Trophoblast cell (in vitro differentiated cells and primary cell): ENCODE data around the gene ITGB1.

Source experiments
- DNase-seq, 2 donors: peaks; one replicate each; pipeline ENCODE4 v3.0.0-alpha.2; 2016
- H2AFZ ChIP-seq: 2 replicates; pipeline ENCODE4 v1.6.1; 2013; ENCODE audit warnings: low read length, moderate library complexity, mild to moderate bottlenecking; ENCODE audit not compliant: insufficient read depth, poor library complexity
- H2AK5ac ChIP-seq: 2 replicates; pipeline ENCODE4 v1.6.1; 2013; ENCODE audit warnings: mild to moderate bottlenecking, low read length
- H2BK120ac ChIP-seq: 2 replicates; pipeline ENCODE4 v1.6.1; 2013; ENCODE audit warnings: low read length, mild to moderate bottlenecking, moderate library complexity; ENCODE audit not compliant: insufficient read depth, poor library complexity
- H2BK12ac ChIP-seq: 2 replicates; pipeline ENCODE4 v1.6.1; 2013; ENCODE audit warnings: mild to moderate bottlenecking, low read length, moderate library complexity
- H2BK5ac ChIP-seq: 2 replicates; pipeline ENCODE4 v1.6.1; 2013; ENCODE audit warnings: low read length, low read depth, moderate library complexity, mild to moderate bottlenecking; ENCODE audit not compliant: poor library complexity
- H3K14ac ChIP-seq: 2 replicates; pipeline ENCODE4 v1.6.1; 2013; ENCODE audit warnings: mild to moderate bottlenecking, low read length
- H3K18ac ChIP-seq: 2 replicates; pipeline ENCODE4 v1.6.1; 2013; ENCODE audit warnings: mild to moderate bottlenecking, low read length
- H3K23ac ChIP-seq: 2 replicates; pipeline ENCODE4 v1.6.1; 2013; ENCODE audit warnings: low read length
- H3K27ac ChIP-seq: 2 replicates; pipeline ENCODE4 v1.5.1; 2013; ENCODE audit warnings: low read depth, mild to moderate bottlenecking, inconsistent platforms, low read length, moderate library complexity
- H3K27me3 ChIP-seq: 2 replicates; pipeline ENCODE4 v1.6.1; 2013; ENCODE audit warnings: inconsistent platforms, mild to moderate bottlenecking, low read length, moderate library complexity; ENCODE audit not compliant: insufficient read depth
- H3K36me3 ChIP-seq, 2 experiments: 1 replicate in 1 of 2; 2 replicates in 1 of 2; pipeline ENCODE4 v1.6.1; 2013; ENCODE audit warnings: low read length in 2 of 2, mild to moderate bottlenecking in 2 of 2, moderate library complexity in 1 of 2; ENCODE audit not compliant: insufficient read depth in 2 of 2, control insufficient read depth in 1 of 2
- H3K4ac ChIP-seq: 2 replicates; pipeline ENCODE4 v1.6.1; 2013; ENCODE audit warnings: low read depth, mild to moderate bottlenecking, low read length, moderate library complexity
- H3K4me1 ChIP-seq, 2 experiments: 1 replicate in 1 of 2; 2 replicates in 1 of 2; pipeline ENCODE4 v1.6.1; 2013; ENCODE audit warnings: low read length in 2 of 2, mild to moderate bottlenecking in 2 of 2, moderate library complexity in 1 of 2; ENCODE audit not compliant: insufficient read depth in 2 of 2, control insufficient read depth in 1 of 2
- H3K4me2 ChIP-seq: 2 replicates; pipeline ENCODE4 v1.6.1; 2013; ENCODE audit warnings: inconsistent platforms, mild to moderate bottlenecking, low read length, moderate library complexity
- H3K4me3 ChIP-seq: 2 replicates; pipeline ENCODE4 v1.5.1; 2013; ENCODE audit warnings: mild to moderate bottlenecking, low read depth, low read length, inconsistent platforms
- H3K79me1 ChIP-seq: one replicate; pipeline ENCODE4 v1.6.1; 2013; ENCODE audit warnings: low read length
- H3K79me2 ChIP-seq: 2 replicates; pipeline ENCODE4 v1.6.1; 2013; ENCODE audit warnings: low read length, mild to moderate bottlenecking; ENCODE audit not compliant: control insufficient read depth, insufficient read depth, poor library complexity
- H3K9ac ChIP-seq: 2 replicates; pipeline ENCODE4 v1.6.1; 2013; ENCODE audit warnings: mild to moderate bottlenecking, low read length
- H3K9me3 ChIP-seq: 2 replicates; pipeline ENCODE4 v1.6.1; 2013; ENCODE audit warnings: low read depth, mild to moderate bottlenecking, control low read depth, inconsistent platforms, low read length; ENCODE audit not compliant: insufficient read depth
- H4K12ac ChIP-seq: 2 replicates; pipeline ENCODE4 v1.6.1; 2013; ENCODE audit warnings: low read depth, mild to moderate bottlenecking, low read length, moderate library complexity
- H4K8ac ChIP-seq: 2 replicates; pipeline ENCODE4 v1.6.1; 2013; ENCODE audit warnings: low read depth, mild to moderate bottlenecking, low read length, moderate library complexity
- H4K91ac ChIP-seq: one replicate; pipeline ENCODE4 v1.6.1; 2013; ENCODE audit warnings: low read depth, mild to moderate bottlenecking, low read length, moderate library complexity
- WGBS: extraction: QIAGEN DNeasy Blood & Tissue Kit; methylation state at CpG from one replicate; pipeline ENCODE4 v1.1.7; 2013; ENCODE audit warnings: missing lambda C conversion rate; ENCODE audit not compliant: insufficient read length, insufficient coverage; ENCODE audit errors: extremely low coverage; 5-methylcytosine and 5-hydroxymethylcytosine counted together

The ITGB1 gene

GRCh38 chr10:32948451-32948850, 9.6 kb downstream of the ITGB1 start:
- H2BK120ac ChIP-seq = no peak overlapping the region
- no peaks in the 10 kb centered on the region for H3K9me3 ChIP-seq
- no peak overlapping the region for H2AK5ac ChIP-seq
- no peak overlapping the region for H4K12ac ChIP-seq
- peak overlapping the region; percentile 99 for H3K4ac ChIP-seq
- H3K79me1 ChIP-seq = peaks cover 5% of the 10 kb centered on the region
- no peak overlapping the region for H2AFZ ChIP-seq
- H3K27me3 ChIP-seq = no peaks in the 10 kb centered on the region
- no peak overlapping the region for H4K91ac ChIP-seq
- DNase-seq = no peak
- H3K9ac ChIP-seq = no peak overlapping the region
- no peak overlapping the region for H2BK5ac ChIP-seq
- no peak overlapping the region for H3K4me2 ChIP-seq
- no peak overlapping the region for H3K18ac ChIP-seq
- H3K36me3 ChIP-seq = peaks cover 4 to 5% of the 10 kb centered on the region in 2 experiments
- no peak overlapping the region for H3K4me3 ChIP-seq
- WGBS = no CpG with 5 or more reads among the region's 3 CpGs
- no peak overlapping the region for H3K23ac ChIP-seq
- no peak overlapping the region for H3K14ac ChIP-seq
- H3K27ac ChIP-seq = no peak overlapping the region
- peaks cover 12 to 21% of the 10 kb centered on the region in 2 experiments for H3K4me1 ChIP-seq
- H4K8ac ChIP-seq = no peak overlapping the region
- H3K79me2 ChIP-seq = peaks cover 23% of the 10 kb centered on the region
- no peak overlapping the region for H2BK12ac ChIP-seq

- H3K4me3 ChIP-seq = no peak overlapping the region
- no peak overlapping the region for H4K12ac ChIP-seq
- no peak overlapping the region for H3K23ac ChIP-seq
- no peak overlapping the region for H2AK5ac ChIP-seq
- H3K4ac ChIP-seq = no peak overlapping the region
- H4K91ac ChIP-seq = no peak overlapping the region
- H3K79me2 ChIP-seq = peaks cover 24% of the 10 kb centered on the region
- no peak overlapping the region for H3K9ac ChIP-seq
- WGBS = no CpG with 5 or more reads among the region's 5 CpGs
- H3K27ac ChIP-seq = no peak overlapping the region
- H3K27me3 ChIP-seq = no peaks in the 10 kb centered on the region
- no peak overlapping the region for H3K18ac ChIP-seq
- H2BK12ac ChIP-seq = no peak overlapping the region
- no peak overlapping the region for H3K14ac ChIP-seq
- peaks cover 16 to 23% of the 10 kb centered on the region in 2 experiments for H3K4me1 ChIP-seq
- H3K9me3 ChIP-seq = no peaks in the 10 kb centered on the region
- H2BK120ac ChIP-seq = no peak overlapping the region
- no peak overlapping the region for H4K8ac ChIP-seq
- no peak overlapping the region for H2AFZ ChIP-seq
- no peak overlapping the region for H3K4me2 ChIP-seq
- H3K79me1 ChIP-seq = peaks cover 5% of the 10 kb centered on the region
- no peak for DNase-seq
- no peak overlapping the region for H2BK5ac ChIP-seq
- peaks cover 3 to 5% of the 10 kb centered on the region in 2 experiments for H3K36me3 ChIP-seq
Measured at GRCh38 chr10:32947586-32947985, 10.4 kb downstream of the ITGB1 start.

GRCh38 chr10:32946108-32946507, 11.9 kb downstream of the ITGB1 start:
- Histone ChIP-seq H3K79me1 (peaks cover 5% of the 10 kb centered on the region), H3K18ac (no peak overlapping the region), H4K8ac (no peak overlapping the region), H3K9me3 (no peaks in the 10 kb centered on the region), H3K27me3 (no peaks in the 10 kb centered on the region), H3K36me3 (peaks cover 3 to 5% of the 10 kb centered on the region in 2 experiments), H3K14ac (no peak overlapping the region), H2AFZ (no peak overlapping the region), H3K4me1 (peaks cover 16 to 26% of the 10 kb centered on the region in 2 experiments), H3K4me2 (no peak overlapping the region), H3K23ac (no peak overlapping the region), H2BK12ac (no peak overlapping the region), H3K27ac (no peak overlapping the region), H3K79me2 (peaks cover 22% of the 10 kb centered on the region), H3K4ac (peak overlapping the region; percentile 81), H4K12ac (no peak overlapping the region), H3K4me3 (no peak overlapping the region), H4K91ac (no peak overlapping the region), H2AK5ac (no peak overlapping the region), H2BK120ac (no peak overlapping the region), H3K9ac (no peak overlapping the region), H2BK5ac (no peak overlapping the region)
- WGBS = no CpG with 5 or more reads among the region's 2 CpGs
- DNase-seq = no peak

GRCh38 chr10:32943854-32944661, 14.0 kb downstream of the ITGB1 start:
- H3K9me3 ChIP-seq = no peaks in the 10 kb centered on the region

More at GRCh38 chr10:32943854-32944661, 14.0 kb downstream of the ITGB1 start:
- no peak overlapping the region for H3K4me3 ChIP-seq
- no peak overlapping the region for H2BK5ac ChIP-seq
- DNase-seq = no peak
- H3K23ac ChIP-seq = no peak overlapping the region
- no peak overlapping the region for H4K8ac ChIP-seq
- H3K9ac ChIP-seq = no peak overlapping the region
- peak overlapping the region; percentile 7 for H3K18ac ChIP-seq
- WGBS = no CpG with 5 or more reads among the region's 24 CpGs
- H3K14ac ChIP-seq = peak overlapping the region; percentile 32
- H3K4me2 ChIP-seq = no peak overlapping the region
- peaks cover 5 to 10% of the 10 kb centered on the region in 2 experiments for H3K36me3 ChIP-seq
- no peak overlapping the region for H4K91ac ChIP-seq
- no peak overlapping the region for H2BK12ac ChIP-seq
- H4K12ac ChIP-seq = no peak overlapping the region
- H3K27ac ChIP-seq = no peak overlapping the region
- H3K4me1 ChIP-seq = peaks cover 19 to 42% of the 10 kb centered on the region in 2 experiments
- H2AK5ac ChIP-seq = no peak overlapping the region
- H3K27me3 ChIP-seq = no peaks in the 10 kb centered on the region
- no peak overlapping the region for H2BK120ac ChIP-seq
- peaks cover 22% of the 10 kb centered on the region for H3K79me2 ChIP-seq
- no peak overlapping the region for H2AFZ ChIP-seq
- peaks cover 5% of the 10 kb centered on the region for H3K79me1 ChIP-seq
- peak overlapping the region; percentile 97 for H3K4ac ChIP-seq
